Esophagus (tissue), 2 donors: ENCODE measurements around the gene RAB36. TPM values are rescaled to one million over a fixed set of nuclear protein-coding genes. Genes with fewer than 3 reads are reported as not detected.

Source experiments
- H3K27ac ChIP-seq, 2 donors: one replicate each; pipeline ENCODE4 v1.5.1; 2013; ENCODE audit warnings: low read depth in 2 of 2, mild to moderate bottlenecking in 2 of 2, inconsistent platforms in 1 of 2, low read length in 1 of 2, moderate library complexity in 1 of 2
- H3K27me3 ChIP-seq, 2 donors: one replicate each; pipeline ENCODE4 v1.6.1; 2013; ENCODE audit warnings: low read length in 2 of 2, control low read depth in 1 of 2, mild to moderate bottlenecking in 1 of 2; ENCODE audit not compliant: insufficient read depth in 2 of 2, control insufficient read depth in 1 of 2
- H3K36me3 ChIP-seq, 2 donors: one replicate each; pipeline ENCODE4 v1.6.1; 2013; ENCODE audit warnings: low read length in 1 of 2; ENCODE audit not compliant: control insufficient read depth in 2 of 2, insufficient read depth in 2 of 2
- H3K4me1 ChIP-seq, 2 donors: one replicate each; pipeline ENCODE4 v1.6.1; 2013; ENCODE audit warnings: low read length in 1 of 2; ENCODE audit not compliant: control insufficient read depth in 2 of 2, insufficient read depth in 2 of 2
- H3K4me3 ChIP-seq, 2 donors: one replicate each; pipeline ENCODE4 v1.5.1; 2013; ENCODE audit warnings: low read length in 2 of 2, mild to moderate bottlenecking in 2 of 2, low read depth in 1 of 2, moderate library complexity in 1 of 2
- H3K9me3 ChIP-seq, 2 donors: one replicate each; pipeline ENCODE4 v1.6.1; 2013; ENCODE audit warnings: mild to moderate bottlenecking in 2 of 2, low read depth in 1 of 2, low read length in 1 of 2, moderate library complexity in 1 of 2; ENCODE audit not compliant: control insufficient read depth in 2 of 2, insufficient read depth in 1 of 2
- WGBS, 2 donors: extraction: QIAGEN DNeasy Blood & Tissue Kit; methylation state at CpG; one replicate each; pipeline ENCODE4 v1.1.7; 2013; 5-methylcytosine and 5-hydroxymethylcytosine counted together
- polyA plus RNA-seq, 2 donors: library from polyadenylated mRNA; stranded (reverse); fragments of 200-250 nt; gene quantifications; one replicate each; pipeline ENCODE4 v1.2.3, GENCODE V29; 2013
- donor health status: healthy with polysubstance abuse.
- donor health status: Bipolar disorder and iron deficiency.

RAB36 gene
- polyA plus RNA-seq, 2 donors: 1.6 to 1.7 TPM

GRCh38 chr22:23102002-23102655 lies 43.1 kb upstream of the RAB36 start:
- H3K4me3 ChIP-seq: no peak overlapping the region
- no peaks in the 10 kb centered on the region for H3K27me3 ChIP-seq
- no peak overlapping the region for H3K27ac ChIP-seq
- no peaks in the 10 kb centered on the region for H3K36me3 ChIP-seq
- WGBS, 2 donors: 89 to 95% methylated on average over 10 of the region's 10 CpGs
- H3K4me1 ChIP-seq: peaks cover 0 to 9% of the 10 kb centered on the region in 2 donors
- no peaks in the 10 kb centered on the region for H3K9me3 ChIP-seq

GRCh38 chr22:23102776-23103175 lies 42.5 kb upstream of the RAB36 start:
- Histone ChIP-seq H3K27ac (no peak overlapping the region), H3K36me3 (no peaks in the 10 kb centered on the region), H3K27me3 (no peaks in the 10 kb centered on the region), H3K4me3 (no peak overlapping the region), H3K4me1 (peaks cover 0 to 9% of the 10 kb centered on the region in 2 donors), H3K9me3 (no peaks in the 10 kb centered on the region)
- WGBS, 2 donors: 75 to 91% methylated on average over 3 of the region's 3 CpGs

- WGBS, 2 donors: 87 to 88% methylated on average over 13 of the region's 13 CpGs
- peaks cover 0 to 9% of the 10 kb centered on the region in 2 donors for H3K4me1 ChIP-seq
Measured at GRCh38 chr22:23103199-23103954, 41.9 kb upstream of the RAB36 start.

GRCh38 chr22:23104187-23104971 lies 40.9 kb upstream of the RAB36 start:
- H3K4me3 ChIP-seq: no peak overlapping the region
- peaks cover 0 to under 1% of the 10 kb centered on the region in 2 donors for H3K4me1 ChIP-seq
- WGBS, 2 donors: 81 to 83% methylated on average over 12 of the region's 12 CpGs
- H3K36me3 ChIP-seq: no peaks in the 10 kb centered on the region
- H3K27ac ChIP-seq: no peak overlapping the region
- no peaks in the 10 kb centered on the region for H3K9me3 ChIP-seq
- H3K27me3 ChIP-seq: no peaks in the 10 kb centered on the region

More at GRCh38 chr22:23103199-23103954, 41.9 kb upstream of the RAB36 start:
- no peak overlapping the region for H3K27ac ChIP-seq
- no peaks in the 10 kb centered on the region for H3K36me3 ChIP-seq
- H3K4me3 ChIP-seq: no peak overlapping the region
- no peaks in the 10 kb centered on the region for H3K9me3 ChIP-seq
- H3K27me3 ChIP-seq: no peaks in the 10 kb centered on the region

GRCh38 chr22:23105304-23105703 lies 40.0 kb upstream of the RAB36 start:
- no peak overlapping the region for H3K4me3 ChIP-seq
- no peaks in the 10 kb centered on the region for H3K4me1 ChIP-seq
- H3K27ac ChIP-seq: no peak overlapping the region
- WGBS, 2 donors: 95 to 97% methylated on average over 5 of the region's 5 CpGs
- no peaks in the 10 kb centered on the region for H3K27me3 ChIP-seq
- H3K9me3 ChIP-seq: no peaks in the 10 kb centered on the region
- H3K36me3 ChIP-seq: no peaks in the 10 kb centered on the region

GRCh38 chr22:23105919-23106318 lies 39.4 kb upstream of the RAB36 start:
- H3K4me1 ChIP-seq: no peaks in the 10 kb centered on the region
- H3K9me3 ChIP-seq: no peaks in the 10 kb centered on the region
- no peak overlapping the region for H3K27ac ChIP-seq
- no peak overlapping the region for H3K4me3 ChIP-seq
- no peaks in the 10 kb centered on the region for H3K27me3 ChIP-seq
- H3K36me3 ChIP-seq: no peaks in the 10 kb centered on the region
- 88 to 99% methylated on average over 5 of the region's 5 CpGs for WGBS, 2 donors

GRCh38 chr22:23106344-23106743 lies 38.9 kb upstream of the RAB36 start:
- Histone ChIP-seq H3K9me3 (no peaks in the 10 kb centered on the region), H3K4me1 (no peaks in the 10 kb centered on the region), H3K27ac (no peak overlapping the region), H3K27me3 (no peaks in the 10 kb centered on the region), H3K36me3 (no peaks in the 10 kb centered on the region), H3K4me3 (no peak overlapping the region)
- WGBS, 2 donors: 82 to 85% methylated on average over 4 of the region's 4 CpGs

GRCh38 chr22:23106906-23107367 lies 38.3 kb upstream of the RAB36 start:
- H3K9me3 ChIP-seq: no peaks in the 10 kb centered on the region
- no peaks in the 10 kb centered on the region for H3K4me1 ChIP-seq
- no peaks in the 10 kb centered on the region for H3K27me3 ChIP-seq
- H3K27ac ChIP-seq: no peak overlapping the region
- 70 to 77% methylated on average over 8 of the region's 8 CpGs for WGBS, 2 donors
- H3K36me3 ChIP-seq: no peaks in the 10 kb centered on the region
- no peak overlapping the region for H3K4me3 ChIP-seq

GRCh38 chr22:23107487-23108248 lies 37.6 kb upstream of the RAB36 start:
- H3K36me3 ChIP-seq: no peaks in the 10 kb centered on the region
- no peaks in the 10 kb centered on the region for H3K4me1 ChIP-seq
- no peaks in the 10 kb centered on the region for H3K27me3 ChIP-seq
- no peak overlapping the region for H3K4me3 ChIP-seq
- no peak overlapping the region for H3K27ac ChIP-seq
- 85 to 90% methylated on average over 15 to 17 of the region's 17 CpGs for WGBS, 2 donors
- H3K9me3 ChIP-seq: no peaks in the 10 kb centered on the region
